GM12874 (cell line): ENCODE data around the gene TMEM115.

Source experiments
- CTCF ChIP-seq: IDR thresholded peaks from 2 replicates; pipeline ENCODE4 v1.5.1; 2011; ENCODE audit warnings: low read depth, mild to moderate bottlenecking, control low read depth, low read length, moderate library complexity; ENCODE audit not compliant: insufficient read depth

The TMEM115 gene

GRCh38 chr3:50334339-50335075 is 24.8 kb downstream of the TMEM115 start:
- no peak for TF ChIP-seq CTCF

- TF ChIP-seq CTCF = no peak
Observed at GRCh38 chr3:50333744-50334328, 25.5 kb downstream of the TMEM115 start.

- no peak for TF ChIP-seq CTCF
Observed at GRCh38 chr3:50331364-50331907, 27.9 kb downstream of the TMEM115 start.

- no peak for TF ChIP-seq CTCF
Observed at GRCh38 chr3:50330330-50330729, 29.0 kb downstream of the TMEM115 start.

GRCh38 chr3:50327943-50328691 is 31.2 kb downstream of the TMEM115 start, which contains the start of gene TUSC2:
TSS of gene TUSC2 (minus strand) at chr3:50328223. CDS start at chr3:50328099, 124 bp downstream.
- no peak for TF ChIP-seq CTCF

GRCh38 chr3:50327129-50327528 is 32.2 kb downstream of the TMEM115 start:
- TF ChIP-seq CTCF = no peak

GRCh38 chr3:50326182-50326541 is 33.2 kb downstream of the TMEM115 start:
- TF ChIP-seq CTCF = no peak
